Measurements from ENCODE around the gene FRMD4A. TPM values are rescaled to one million over a fixed set of nuclear protein-coding genes. Genes with fewer than 3 reads are reported as not detected.

Gene FRMD4A
- total and polyA plus RNA-seq, 2 experiments from 2014 or later = 11.9 to 17.5 TPM

- Histone ChIP-seq H3K79me2 (ENCODE audit: insufficient read depth) (no peaks in the 10 kb centered on the region), H3K9me3 (ENCODE audit: low read depth) (no peaks in the 10 kb centered on the region), H3K27ac (no peak overlapping the region), H4K20me1 (ENCODE audit: insufficient read depth) (no peaks in the 10 kb centered on the region), H2AFZ (no peak overlapping the region), H3K9ac (no peak overlapping the region), H3K36me3 (ENCODE audit: low read depth) (peaks cover 7% of the 10 kb centered on the region; the same call in 1 of the 2 replicates), H3K4me1 (ENCODE audit: insufficient read depth) (peaks cover 14% of the 10 kb centered on the region), H3K4me2 (ENCODE audit: unreplicated experiment) (no peak overlapping the region), H3F3A (ENCODE audit: insufficient read depth) (peaks cover 18% of the 10 kb centered on the region), H3K27me3 (replicated peaks; ENCODE audit: insufficient read depth) (no peaks in the 10 kb centered on the region), H3K4me3 (no peak overlapping the region), H3K9me2 (ENCODE audit: insufficient read depth) (no peaks in the 10 kb centered on the region)
- in situ Hi-C loops (cut with MboI) = loop anchor here (5.0 kb wide), 1 partner anchor 125 kb away; no protein-coding TSS in a partner anchor
- DNase-seq = no peak
- WGBS, 2 experiments (ENCODE audit: low coverage in 1 of 2, low lambda C conversion rate in 2 of 2, missing lambda C conversion rate in 2 of 2) = 90 to 94% methylated on average over 31 to 49 of the region's 49 CpGs
- TF ChIP-seq EZH2 (IDR thresholded peaks at IDR 0.05; ENCODE audit: insufficient read depth, poor library complexity, severe bottlenecking) (no peak), EZH2phosphoT487 (IDR thresholded peaks at IDR 0.05; ENCODE audit: insufficient read depth, low read depth) (no peak)
Measured at GRCh38 chr10:13657101-13657680, 673.5 kb downstream of the FRMD4A start.

GRCh38 chr10:13656337-13657100 is 674.2 kb downstream of the FRMD4A start:
- Histone ChIP-seq H4K20me1 (ENCODE audit: insufficient read depth) (no peaks in the 10 kb centered on the region), H3K27ac (no peak overlapping the region), H3K36me3 (ENCODE audit: low read depth) (peaks cover 11% of the 10 kb centered on the region; the same call in 1 of the 2 replicates), H3F3A (ENCODE audit: insufficient read depth) (peaks cover 23% of the 10 kb centered on the region), H3K9me3 (ENCODE audit: low read depth) (no peaks in the 10 kb centered on the region), H3K27me3 (replicated peaks; ENCODE audit: insufficient read depth) (no peaks in the 10 kb centered on the region), H3K9ac (no peak overlapping the region), H3K4me1 (ENCODE audit: insufficient read depth) (peaks cover 14% of the 10 kb centered on the region), H3K4me3 (no peak overlapping the region), H3K4me2 (ENCODE audit: unreplicated experiment) (no peak overlapping the region), H3K9me2 (ENCODE audit: insufficient read depth) (no peaks in the 10 kb centered on the region), H2AFZ (no peak overlapping the region), H3K79me2 (ENCODE audit: insufficient read depth) (no peaks in the 10 kb centered on the region)
- no peak for TF ChIP-seq EZH2 (IDR thresholded peaks at IDR 0.05; ENCODE audit: insufficient read depth, poor library complexity, severe bottlenecking)
- no peak for TF ChIP-seq EZH2phosphoT487 (IDR thresholded peaks at IDR 0.05; ENCODE audit: insufficient read depth, low read depth)
- 94 to 96% methylated on average over 56 to 68 of the region's 68 CpGs for WGBS, 2 experiments (ENCODE audit: low coverage in 1 of 2, low lambda C conversion rate in 2 of 2, missing lambda C conversion rate in 2 of 2)
- in situ Hi-C loops (cut with MboI) = loop anchor here (5.0 kb wide), 1 partner anchor 126 kb away; no protein-coding TSS in a partner anchor
- DNase-seq = no peak

GRCh38 chr10:13654846-13655245 is 675.9 kb downstream of the FRMD4A start:
- Histone ChIP-seq H3K4me2 (ENCODE audit: unreplicated experiment) (no peak overlapping the region), H3K9me2 (ENCODE audit: insufficient read depth) (no peaks in the 10 kb centered on the region), H3K79me2 (ENCODE audit: insufficient read depth) (no peaks in the 10 kb centered on the region), H4K20me1 (ENCODE audit: insufficient read depth) (no peaks in the 10 kb centered on the region), H3K9me3 (ENCODE audit: low read depth) (no peaks in the 10 kb centered on the region), H3K36me3 (ENCODE audit: low read depth) (peaks cover 11% of the 10 kb centered on the region; the same call in 1 of the 2 replicates), H3K9ac (no peak overlapping the region), H2AFZ (no peak overlapping the region), H3F3A (ENCODE audit: insufficient read depth) (peaks cover 15% of the 10 kb centered on the region; the same call in 1 of the 2 replicates), H3K4me3 (no peak overlapping the region), H3K27ac (no peak overlapping the region), H3K4me1 (ENCODE audit: insufficient read depth) (peaks cover 4% of the 10 kb centered on the region; the same call in 1 of the 2 replicates), H3K27me3 (replicated peaks; ENCODE audit: insufficient read depth) (no peaks in the 10 kb centered on the region)
- in situ Hi-C loops (cut with MboI) = loop anchor here (5.0 kb wide), 1 partner anchor 127 kb away; no protein-coding TSS in a partner anchor
- no peak for TF ChIP-seq EZH2 (IDR thresholded peaks at IDR 0.05; ENCODE audit: insufficient read depth, poor library complexity, severe bottlenecking)
- TF ChIP-seq EZH2phosphoT487 (IDR thresholded peaks at IDR 0.05; ENCODE audit: insufficient read depth, low read depth) = no peak
- no peak for DNase-seq
- 98 to 99% methylated on average over 4 of the region's 4 CpGs for WGBS, 2 experiments (ENCODE audit: low coverage in 1 of 2, low lambda C conversion rate in 2 of 2, missing lambda C conversion rate in 2 of 2)

DNA sequence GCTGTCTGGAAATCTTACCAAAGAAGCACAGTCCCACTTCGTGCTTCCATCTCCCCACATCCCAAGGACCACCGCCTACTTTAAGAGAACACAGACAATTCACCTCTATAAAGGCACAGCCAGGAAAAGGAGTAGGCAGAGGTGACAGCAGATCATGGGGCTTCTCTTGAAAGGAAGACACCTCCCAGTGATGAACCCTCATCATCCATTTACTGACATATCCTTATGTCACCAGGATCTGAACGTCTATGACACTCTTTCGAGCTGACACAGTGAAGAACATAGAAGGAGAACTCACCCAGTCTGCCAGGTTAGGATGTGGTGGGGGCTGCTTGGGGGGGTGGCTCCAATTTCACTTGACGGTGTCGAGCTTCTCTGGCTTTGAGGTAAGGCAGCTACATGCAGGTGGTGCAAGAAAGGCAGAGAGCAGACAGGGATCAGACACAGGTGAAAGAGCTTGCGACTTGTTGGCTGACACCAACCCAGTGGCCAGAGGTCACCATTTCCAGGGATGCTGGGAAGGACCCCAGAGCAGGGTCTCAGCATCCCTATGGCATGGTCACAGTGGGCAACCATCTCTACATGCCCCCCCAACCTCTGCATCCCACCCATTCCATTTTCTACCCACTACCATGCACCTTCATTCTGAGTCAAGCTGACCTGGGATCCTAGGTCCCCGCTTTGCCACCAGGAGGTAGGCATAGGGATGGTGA is 676.5 kb downstream of the FRMD4A start:
- DNase-seq = no peak
- Histone ChIP-seq H3K27me3 (replicated peaks; ENCODE audit: insufficient read depth) (no peaks in the 10 kb centered on the region), H3K4me3 (no peak overlapping the region), H3K79me2 (ENCODE audit: insufficient read depth) (no peaks in the 10 kb centered on the region), H3K27ac (no peak overlapping the region), H3K9ac (no peak overlapping the region), H3K36me3 (ENCODE audit: low read depth) (peaks cover 14% of the 10 kb centered on the region; the same call in 1 of the 2 replicates), H3K4me2 (ENCODE audit: unreplicated experiment) (no peak overlapping the region), H3K9me3 (ENCODE audit: low read depth) (no peaks in the 10 kb centered on the region), H3K9me2 (ENCODE audit: insufficient read depth) (no peaks in the 10 kb centered on the region), H2AFZ (no peak overlapping the region), H4K20me1 (ENCODE audit: insufficient read depth) (no peaks in the 10 kb centered on the region), H3F3A (ENCODE audit: insufficient read depth) (0 out of 2 replicates have a peak, but pooled peaks cover 11% of the 10 kb centered on the region), H3K4me1 (ENCODE audit: insufficient read depth) (no peaks in the 10 kb centered on the region)
- in situ Hi-C loops (cut with MboI) = no loop called here
- WGBS, 2 experiments (ENCODE audit: low coverage in 1 of 2, low lambda C conversion rate in 2 of 2, missing lambda C conversion rate in 2 of 2) = 88% methylated on average over 8 of the region's 8 CpGs
- no peak for TF ChIP-seq EZH2 (IDR thresholded peaks at IDR 0.05; ENCODE audit: insufficient read depth, poor library complexity, severe bottlenecking)
- no peak for TF ChIP-seq EZH2phosphoT487 (IDR thresholded peaks at IDR 0.05; ENCODE audit: insufficient read depth, low read depth)
